Activated CD4-positive, alpha-beta T cell treated with anti-CD3 and anti-CD28 coated beads for 24 hours (primary cell): ENCODE measurements around the gene AP2A2.

ENCODE experiments used
- DNase-seq, 2 donors: peaks; one replicate each; pipeline ENCODE4 v3.0.0-alpha.2; 2020; ENCODE audit warnings: low read depth in 2 of 2

Gene AP2A2

GRCh38 chr11:1029051-1029450 is 103.4 kb downstream of the AP2A2 start:
- DNase-seq, result no peak

- no peak for DNase-seq
Observed at GRCh38 chr11:1029654-1030053, 104.0 kb downstream of the AP2A2 start.

- no peak for DNase-seq
Observed at GRCh38 chr11:1030086-1030485, 104.4 kb downstream of the AP2A2 start.

GRCh38 chr11:1030556-1030955 is 104.9 kb downstream of the AP2A2 start:
- no peak for DNase-seq

DNA sequence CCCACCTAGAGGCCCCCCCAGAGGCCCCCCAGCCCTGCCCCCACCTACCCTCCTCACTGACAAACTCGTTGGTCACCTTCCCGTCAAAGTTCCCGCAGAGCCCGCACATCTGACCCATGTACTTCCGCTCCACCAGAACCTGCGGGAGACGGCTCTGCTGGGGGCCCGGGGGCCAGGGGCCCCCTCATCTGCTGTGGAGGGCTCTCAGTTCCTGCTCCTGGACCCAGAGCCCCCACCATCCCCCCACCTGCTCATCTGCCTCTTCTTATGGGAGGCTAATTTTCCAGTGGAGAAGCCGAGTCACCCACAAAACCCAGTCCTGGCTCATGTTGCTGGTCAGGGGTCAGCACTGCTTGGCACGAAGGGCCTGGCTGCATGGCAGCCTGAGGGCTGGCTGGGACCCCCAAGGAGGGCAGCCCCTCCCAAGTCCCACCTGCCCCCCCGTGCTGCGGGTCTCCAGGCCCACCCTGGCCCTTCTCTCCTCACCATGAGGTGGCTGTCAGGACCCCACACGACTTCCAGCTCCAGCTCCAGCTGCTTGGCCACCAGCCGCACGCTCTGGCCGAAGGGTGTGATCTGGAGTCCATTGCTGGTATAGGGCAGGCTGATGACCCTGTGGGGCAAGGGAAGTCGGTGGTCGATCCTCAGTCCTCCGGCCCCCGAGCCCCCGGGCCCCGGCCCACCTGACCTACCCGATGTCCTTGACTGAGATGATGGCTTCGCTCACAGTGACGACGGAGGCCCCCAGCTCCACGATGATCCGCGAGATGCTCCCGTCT is 105.6 kb downstream of the AP2A2 start:
- no peak for DNase-seq

DNA sequence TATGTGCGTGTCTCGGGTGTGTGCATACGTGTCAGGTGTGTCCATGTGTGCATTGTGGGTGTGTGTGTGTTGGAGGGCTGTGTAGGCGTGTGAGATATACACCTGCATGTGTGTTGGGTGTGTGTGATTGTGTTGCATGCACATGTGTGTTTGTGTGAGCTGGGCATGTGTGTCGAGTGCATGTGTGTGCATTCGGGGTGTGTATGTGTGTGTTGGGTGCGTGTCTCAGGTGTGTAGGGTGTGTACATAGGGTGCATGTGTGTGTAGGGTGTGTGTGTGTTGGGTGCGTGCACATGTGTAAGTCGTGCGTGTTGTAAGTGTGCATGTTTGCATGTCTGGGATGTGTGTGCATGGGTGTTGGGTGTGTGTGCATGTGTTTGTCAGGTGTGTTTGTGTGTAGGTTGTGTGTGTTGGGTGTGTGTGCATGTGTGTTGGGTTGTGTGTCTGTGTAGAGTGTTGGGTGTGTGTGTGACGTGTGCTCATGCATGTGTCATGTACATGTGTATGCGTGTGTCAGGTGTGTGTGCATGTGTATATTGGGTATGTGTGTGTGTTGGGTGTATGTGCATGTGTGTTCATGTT is 106.7 kb downstream of the AP2A2 start:
- no peak for DNase-seq

GRCh38 chr11:1033016-1033798 is 107.5 kb downstream of the AP2A2 start:
- no peak for DNase-seq

DNA sequence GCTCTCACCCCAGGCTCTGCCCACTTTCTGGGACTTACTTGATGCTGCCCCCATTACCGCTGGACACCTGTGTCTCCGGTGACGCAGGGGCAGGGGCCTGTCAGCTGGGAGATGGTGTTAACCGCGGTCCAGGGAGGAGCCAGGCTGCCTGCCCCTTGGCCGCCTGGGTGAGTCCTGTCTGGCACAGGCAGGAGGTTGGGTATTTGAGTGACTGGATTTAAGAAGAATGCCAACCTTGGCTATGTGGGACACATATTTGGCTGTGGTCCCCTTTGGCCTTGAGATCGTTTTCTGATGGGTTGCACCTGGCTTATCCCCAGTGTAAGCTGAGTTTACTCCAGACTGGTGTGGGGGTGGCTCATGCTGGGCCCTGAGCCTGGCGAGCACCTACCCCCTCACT is 108.3 kb downstream of the AP2A2 start:
- no peak for DNase-seq

- DNase-seq, result no peak
Observed at GRCh38 chr11:1034456-1035295, 109.0 kb downstream of the AP2A2 start.

DNA sequence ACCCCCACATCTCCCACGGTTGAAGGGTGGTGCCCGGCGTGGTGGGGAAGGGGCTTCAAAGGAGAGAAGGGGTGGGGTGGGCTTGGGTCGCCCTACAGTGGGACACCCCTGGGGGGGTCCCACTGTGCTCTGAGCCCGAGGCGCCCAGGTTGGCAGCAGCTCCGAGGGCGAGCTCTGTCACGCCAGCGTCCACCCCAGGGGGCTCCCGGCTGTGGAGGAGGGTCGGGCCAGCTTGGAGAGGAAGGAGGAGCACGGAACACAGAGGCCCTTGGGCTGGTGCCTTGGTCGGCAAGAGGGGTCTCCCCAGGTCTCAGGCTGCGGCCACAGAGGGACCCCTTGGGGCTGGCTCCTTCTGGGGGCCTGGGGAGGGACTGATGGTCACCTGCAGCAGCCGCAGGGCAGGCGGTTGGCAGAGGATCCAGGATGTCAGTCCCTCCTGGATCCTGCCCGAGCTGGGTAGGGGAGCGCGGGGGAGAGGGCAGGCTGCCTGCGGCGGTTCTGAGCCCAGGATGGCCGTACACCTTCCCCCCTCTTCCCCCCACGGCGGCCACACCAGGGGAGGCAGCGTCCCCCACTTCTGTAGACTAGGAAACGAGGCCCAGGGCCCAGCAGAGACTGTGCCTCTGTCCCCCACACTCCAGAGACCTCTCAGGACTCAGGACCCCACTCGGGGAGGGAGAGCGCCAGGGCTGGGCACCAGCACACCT is 110.1 kb downstream of the AP2A2 start:
- DNase-seq, result no peak

DNA sequence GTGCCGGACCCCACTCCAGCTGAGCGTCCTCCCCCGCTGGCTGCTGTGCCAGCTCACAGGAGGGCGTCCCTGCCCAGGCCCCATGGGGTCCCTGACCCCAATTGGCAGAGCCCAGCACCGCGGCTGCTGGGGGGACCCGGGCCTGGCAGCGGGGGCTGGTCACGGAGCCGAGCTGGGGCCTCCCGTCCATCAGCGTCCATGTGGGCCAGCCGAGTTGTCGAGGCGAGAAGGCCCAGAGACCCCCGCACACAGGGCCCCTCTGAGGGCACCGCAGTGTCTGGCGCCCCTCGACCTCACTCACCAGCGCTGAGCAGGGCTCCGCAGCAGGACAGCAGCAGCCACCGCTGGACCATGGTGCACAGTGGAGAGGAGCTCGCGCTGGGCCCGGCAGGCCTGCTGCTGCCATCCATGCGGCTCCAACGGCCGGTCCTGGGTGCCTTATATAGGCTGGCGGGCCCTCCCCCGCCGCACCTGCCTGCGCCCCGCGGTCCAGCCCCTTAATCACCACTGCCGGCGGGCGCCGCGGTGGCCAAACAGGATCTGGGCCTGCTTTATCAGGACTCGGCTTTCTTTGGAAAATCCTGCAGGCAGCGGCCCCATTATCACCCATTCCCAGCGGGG is 110.7 kb downstream of the AP2A2 start, which contains the start of gene MUC6:
Gene MUC6, minus strand, starts transcription at position 416 of the 621 bp plus-strand sequence. Its CDS starts 63 bp downstream, at position 353.
- no peak for DNase-seq

DNA sequence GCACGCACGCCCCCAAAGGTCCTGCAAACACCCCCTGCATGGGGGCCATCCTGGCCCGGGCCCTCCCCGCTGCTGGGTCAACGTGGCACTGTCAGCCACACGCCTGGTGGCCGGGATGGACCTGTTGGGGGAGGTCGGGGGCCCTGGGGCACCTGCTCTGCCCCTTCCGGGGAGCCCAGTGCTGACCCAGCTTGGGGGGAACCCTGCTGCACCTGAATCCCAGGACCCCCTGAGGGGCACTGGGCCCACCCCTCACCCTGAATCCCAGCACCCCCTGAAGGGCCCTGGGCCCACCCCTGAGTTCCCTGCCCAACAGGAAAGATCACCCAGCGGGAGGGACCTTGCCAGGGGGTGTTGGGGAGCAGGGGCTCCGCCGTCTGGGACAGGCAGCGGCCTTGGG is 111.3 kb downstream of the AP2A2 start:
- no peak for DNase-seq

DNA sequence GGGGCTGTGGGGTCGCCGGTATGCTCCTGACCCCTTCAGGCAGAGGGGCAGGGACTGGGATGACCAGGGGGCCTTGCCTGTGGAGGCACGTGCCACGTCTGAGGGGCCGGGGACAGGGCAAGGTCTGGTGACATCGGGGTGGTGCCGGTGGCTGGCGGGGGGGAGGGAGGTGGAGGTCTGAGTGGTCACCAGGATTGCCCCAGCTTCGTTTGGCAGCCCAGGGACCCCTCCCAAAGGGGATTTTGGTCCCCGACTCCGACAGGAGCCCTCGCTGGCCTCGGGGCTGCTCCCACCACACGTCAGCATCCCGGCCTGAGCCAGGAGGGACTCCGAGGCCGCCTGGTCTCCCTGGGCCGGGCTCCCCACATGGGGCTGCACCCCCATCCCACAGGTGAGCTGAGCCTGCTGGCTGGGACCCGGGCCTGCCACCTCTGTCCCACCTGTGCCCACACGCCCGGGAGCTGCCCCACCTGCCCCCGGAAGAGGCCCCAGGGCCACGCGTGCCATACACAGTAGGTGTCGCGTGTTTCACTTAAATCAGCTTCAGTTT is 111.9 kb downstream of the AP2A2 start:
- no peak for DNase-seq

- DNase-seq, result no peak
Observed at GRCh38 chr11:1038361-1038760, 112.7 kb downstream of the AP2A2 start.

GRCh38 chr11:1038921-1039320 is 113.3 kb downstream of the AP2A2 start:
- no peak for DNase-seq

- no peak for DNase-seq
Observed at GRCh38 chr11:1039481-1040427, 114.1 kb downstream of the AP2A2 start.

GRCh38 chr11:1040428-1041148 is 114.9 kb downstream of the AP2A2 start:
- no peak for DNase-seq

- DNase-seq, result no peak
Observed at GRCh38 chr11:1041149-1041467, 115.4 kb downstream of the AP2A2 start.

GRCh38 chr11:1041471-1041870 is 115.8 kb downstream of the AP2A2 start:
- DNase-seq, result no peak
